ENCODE data around the gene SKI.

The SKI gene

DNA sequence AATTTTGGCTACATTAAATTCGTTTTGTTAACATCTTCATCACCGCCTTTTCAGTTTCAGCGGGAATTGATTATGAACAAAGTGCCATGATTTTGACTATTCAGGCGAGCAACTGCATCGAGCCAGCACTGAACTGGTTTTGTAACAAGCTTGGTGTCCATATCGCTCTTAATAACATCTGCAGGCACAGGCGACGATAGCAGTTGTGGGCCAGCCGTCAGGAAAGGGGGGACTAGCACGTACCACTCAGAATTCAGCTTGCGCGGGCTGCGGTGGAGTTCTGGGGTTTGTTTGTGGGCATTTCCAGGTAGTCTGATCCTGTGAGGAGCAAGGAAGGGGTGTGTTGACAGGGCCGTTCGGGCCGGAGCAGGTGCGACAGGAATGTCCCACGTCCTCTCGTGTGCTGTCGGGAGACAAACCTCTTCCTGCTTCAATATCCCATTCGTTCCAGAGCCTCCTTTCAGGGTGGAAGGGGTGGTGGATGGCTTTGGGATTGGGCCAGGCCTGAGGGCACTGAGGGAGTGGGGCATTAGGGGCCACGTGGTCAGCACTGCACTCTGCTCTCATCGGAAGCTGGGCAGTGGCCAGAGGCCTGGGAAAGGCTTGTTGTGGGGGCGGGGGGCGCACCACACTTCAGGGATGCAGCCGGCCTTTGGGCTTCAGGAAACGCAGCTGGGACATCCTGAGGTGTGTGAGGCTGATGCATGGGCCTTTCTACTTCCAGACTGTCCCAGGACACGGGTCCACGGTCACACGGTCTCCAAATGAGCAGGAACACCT, 39.1 kb downstream of the SKI start:
- FAIRE-seq: no peak

GRCh38 chr1:2267862-2268261, 39.7 kb downstream of the SKI start:
- FAIRE-seq: no peak

DNA sequence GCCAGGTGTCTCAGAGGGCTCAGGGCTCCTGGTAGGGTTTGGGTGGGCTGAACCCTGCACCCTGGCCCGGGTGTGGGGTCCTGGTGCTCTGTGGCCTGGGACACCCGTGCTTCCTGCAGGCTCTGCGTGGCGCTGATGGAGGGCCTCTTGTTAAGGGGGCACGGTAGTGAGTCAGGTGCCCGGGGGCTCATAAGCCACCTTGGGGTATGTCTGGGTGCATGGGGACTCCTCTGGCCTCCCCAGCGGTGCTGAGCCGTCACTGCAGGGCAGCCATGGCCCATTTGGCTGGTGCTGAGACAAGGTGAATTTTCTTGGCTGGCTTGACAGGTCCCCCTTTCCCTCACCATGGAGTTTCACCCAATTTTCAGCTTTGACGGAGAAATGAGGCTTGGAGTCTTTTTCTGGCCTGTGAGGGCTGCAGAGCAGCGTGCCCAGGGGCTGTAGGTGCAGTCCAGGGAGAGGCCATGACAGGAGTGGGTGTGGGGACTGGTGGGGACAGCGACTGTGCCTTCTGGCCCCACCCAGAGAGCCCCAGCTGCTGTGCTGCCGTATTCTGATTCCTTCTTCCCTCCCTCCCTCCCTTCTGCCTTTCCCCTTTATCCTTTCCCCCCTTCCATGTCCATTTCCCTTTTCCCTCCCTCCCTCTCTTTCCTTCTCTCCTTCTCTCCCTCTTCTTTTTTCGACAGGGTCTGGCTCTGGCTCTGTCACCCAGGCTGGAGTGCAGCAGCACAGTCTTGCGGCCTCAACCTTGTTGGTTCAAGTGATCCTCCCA, 40.4 kb downstream of the SKI start:
- FAIRE-seq: no peak

- no peak for FAIRE-seq
Observed at GRCh38 chr1:2269193-2269921, 41.2 kb downstream of the SKI start.

- no peak for FAIRE-seq
Observed at GRCh38 chr1:2269922-2270259, 41.8 kb downstream of the SKI start.

DNA sequence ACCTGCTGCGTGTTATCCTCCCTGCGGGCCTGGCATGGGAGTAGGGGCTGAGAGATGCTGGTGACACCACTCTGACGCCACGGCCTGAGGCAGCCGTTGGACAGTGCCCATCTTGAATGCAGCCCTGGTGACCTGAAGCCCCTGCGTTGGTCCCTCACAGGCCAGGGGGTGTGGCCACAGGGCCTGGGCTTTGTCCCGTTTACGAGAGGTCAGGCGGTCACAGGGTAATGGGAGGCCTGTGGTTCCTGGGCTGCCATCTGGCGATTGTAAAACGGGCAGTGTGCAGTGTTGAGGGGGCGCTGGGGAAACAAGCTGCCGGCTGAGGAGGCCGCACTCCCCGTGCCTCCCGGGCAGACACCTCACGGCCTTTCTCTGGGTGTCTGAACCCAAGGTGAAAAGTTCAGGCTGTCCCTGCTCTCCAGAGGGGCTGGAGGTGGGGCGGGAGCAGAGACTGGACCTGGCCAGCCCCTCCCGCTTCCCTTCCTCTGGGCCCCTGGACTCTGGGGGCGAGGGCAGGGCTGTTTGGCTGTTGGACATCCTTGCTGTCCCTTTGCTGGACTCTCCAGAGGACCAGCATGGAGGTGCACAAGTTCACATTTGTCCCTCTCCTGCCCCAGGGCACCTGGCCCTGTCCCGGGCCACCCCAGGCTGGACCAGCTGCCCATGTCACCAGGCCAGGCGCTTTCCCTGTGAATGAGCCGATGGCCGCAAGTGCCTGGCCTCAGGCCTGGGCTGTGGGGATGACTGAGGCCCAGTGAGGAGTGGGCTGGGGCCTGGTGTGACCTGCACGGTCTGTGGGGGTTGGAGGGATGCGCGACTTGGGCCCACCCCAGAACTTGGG, 42.4 kb downstream of the SKI start:
- FAIRE-seq: no peak

DNA sequence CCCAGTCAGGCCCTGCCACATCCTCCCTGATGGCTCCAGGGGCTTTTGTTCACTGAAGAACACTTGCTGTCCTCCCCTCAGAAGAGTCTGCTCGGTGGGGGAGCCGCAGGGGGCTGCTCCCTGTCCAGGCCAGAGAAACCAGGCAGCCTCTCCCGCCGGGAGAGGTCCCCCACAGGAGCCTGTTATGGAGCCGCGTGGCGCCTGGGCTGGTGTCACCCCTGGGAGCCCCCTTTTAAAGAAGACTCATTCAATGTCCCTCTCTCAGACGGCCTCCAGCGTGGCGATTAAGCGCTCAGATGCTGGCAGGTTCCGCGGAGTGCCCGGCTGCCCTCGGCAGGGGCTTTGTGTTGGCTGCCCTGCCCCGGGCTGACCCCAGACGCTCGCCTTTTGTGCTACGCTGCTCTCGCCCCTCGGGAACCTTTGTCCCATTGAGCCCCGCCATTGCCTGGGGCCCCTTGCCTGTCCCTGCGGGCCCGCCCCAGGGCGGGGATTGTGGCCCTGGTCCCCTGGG, 43.1 kb downstream of the SKI start:
- no peak for FAIRE-seq

DNA sequence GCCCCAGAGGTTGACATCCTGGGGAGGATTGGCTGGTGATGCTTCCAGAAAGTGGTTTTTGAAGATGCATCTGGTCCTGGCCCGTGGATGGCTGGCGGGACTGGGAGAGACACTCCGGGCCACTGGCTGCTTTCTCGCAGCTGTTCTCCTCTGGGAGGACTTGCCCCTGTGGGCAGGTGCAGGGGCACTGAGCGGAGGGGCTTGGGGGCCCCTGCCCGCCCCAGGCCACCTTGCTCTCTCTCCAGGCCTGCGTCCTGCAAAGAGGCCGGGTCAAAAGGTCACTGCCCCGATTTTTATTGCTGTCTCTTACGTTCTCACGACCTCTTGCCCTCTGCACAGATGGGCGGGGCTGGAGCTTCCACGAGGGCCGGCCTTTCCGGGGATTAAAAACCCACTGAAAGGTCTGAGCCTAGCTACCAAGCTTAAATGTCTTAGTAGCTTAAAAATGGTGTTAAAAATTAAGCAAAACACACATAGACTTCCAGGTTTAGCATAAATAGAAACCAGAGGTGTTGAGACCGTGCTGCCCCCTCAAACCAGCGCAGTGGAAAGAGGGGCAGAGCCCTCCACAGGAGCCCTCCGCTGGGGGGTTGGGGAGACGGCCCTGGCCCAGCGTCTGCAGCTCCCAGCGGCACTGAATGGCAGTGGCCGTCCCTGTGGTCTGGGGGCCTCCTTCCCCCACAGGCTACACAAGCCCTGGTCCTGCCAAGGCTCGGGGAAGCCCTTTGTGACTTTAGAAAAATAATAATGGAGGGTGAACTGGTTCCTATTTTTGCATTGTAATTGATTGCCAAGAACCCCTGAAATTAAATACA, 43.9 kb downstream of the SKI start:
- FAIRE-seq: no peak

DNA sequence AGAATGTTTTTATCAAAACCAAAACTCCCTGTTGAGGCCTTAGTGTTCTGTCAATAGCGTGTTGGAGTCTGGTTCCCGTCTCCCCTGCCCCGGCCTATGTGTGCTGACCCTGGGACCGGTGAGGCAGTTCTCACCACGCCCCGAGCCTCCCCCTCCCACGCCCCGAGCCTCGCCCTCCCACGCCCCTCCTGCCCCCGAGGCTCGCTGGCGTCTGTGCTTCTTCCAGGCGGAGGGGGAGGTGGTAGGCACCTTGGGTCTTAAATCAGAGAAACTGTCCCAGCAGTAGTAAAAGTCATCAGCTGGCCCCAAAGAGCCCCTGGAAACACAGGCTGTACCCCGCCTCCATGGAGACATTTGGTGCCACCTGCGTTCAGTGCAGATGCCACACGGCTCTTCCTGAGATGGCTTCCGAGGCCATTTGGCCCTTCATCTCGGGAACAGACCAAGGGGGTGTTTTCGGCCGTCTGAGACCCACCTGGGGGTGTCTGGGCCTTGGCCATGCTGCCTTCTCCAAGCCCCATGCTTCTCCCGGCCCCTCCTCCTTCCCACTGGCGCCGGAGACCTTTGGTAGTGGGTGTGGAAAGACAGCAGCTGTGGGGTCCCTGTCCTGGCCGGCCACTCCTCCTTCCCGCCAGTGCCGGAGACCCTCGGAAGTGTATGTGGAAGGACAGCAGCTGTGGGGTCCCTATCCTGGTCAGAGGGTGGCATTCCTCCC, 44.7 kb downstream of the SKI start:
- FAIRE-seq: no peak

DNA sequence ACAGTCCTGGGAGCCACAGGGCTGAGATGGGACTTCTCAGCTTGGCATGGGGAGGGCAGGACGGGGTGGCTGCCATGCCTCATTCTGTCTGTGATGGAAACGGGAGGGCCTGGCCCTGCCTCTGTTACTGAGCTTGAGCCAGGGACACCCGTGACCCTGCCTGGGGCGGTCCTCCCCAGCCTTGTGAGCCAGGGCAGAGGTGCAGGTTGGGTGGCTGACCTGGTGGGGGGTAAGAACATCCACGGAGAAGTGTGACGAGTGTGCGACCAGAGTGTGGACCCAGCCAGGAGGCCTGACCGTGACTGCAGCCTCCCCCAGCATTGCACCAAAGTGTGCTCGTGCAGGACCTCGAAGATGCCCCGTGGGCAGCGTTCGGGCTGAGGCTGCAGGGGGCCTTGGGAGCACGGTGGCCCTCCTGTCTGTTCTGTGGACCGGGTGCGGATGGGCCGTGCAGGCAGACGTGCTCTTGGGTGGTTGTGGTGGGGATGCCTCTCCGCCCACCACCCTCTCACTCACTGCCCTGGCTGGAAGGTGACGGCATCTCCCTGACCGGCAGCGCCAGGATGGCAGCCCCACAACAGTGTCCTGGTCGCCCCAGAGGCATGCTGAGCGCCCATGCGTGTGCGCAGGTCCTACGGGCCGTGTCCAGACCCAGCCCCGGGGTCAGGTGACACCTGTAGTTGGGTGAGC, 45.4 kb downstream of the SKI start:
- FAIRE-seq: no peak

- FAIRE-seq: no peak
Observed at GRCh38 chr1:2274231-2274928, 46.3 kb downstream of the SKI start.

- no peak for FAIRE-seq
Observed at GRCh38 chr1:2274929-2275475, 46.9 kb downstream of the SKI start.

DNA sequence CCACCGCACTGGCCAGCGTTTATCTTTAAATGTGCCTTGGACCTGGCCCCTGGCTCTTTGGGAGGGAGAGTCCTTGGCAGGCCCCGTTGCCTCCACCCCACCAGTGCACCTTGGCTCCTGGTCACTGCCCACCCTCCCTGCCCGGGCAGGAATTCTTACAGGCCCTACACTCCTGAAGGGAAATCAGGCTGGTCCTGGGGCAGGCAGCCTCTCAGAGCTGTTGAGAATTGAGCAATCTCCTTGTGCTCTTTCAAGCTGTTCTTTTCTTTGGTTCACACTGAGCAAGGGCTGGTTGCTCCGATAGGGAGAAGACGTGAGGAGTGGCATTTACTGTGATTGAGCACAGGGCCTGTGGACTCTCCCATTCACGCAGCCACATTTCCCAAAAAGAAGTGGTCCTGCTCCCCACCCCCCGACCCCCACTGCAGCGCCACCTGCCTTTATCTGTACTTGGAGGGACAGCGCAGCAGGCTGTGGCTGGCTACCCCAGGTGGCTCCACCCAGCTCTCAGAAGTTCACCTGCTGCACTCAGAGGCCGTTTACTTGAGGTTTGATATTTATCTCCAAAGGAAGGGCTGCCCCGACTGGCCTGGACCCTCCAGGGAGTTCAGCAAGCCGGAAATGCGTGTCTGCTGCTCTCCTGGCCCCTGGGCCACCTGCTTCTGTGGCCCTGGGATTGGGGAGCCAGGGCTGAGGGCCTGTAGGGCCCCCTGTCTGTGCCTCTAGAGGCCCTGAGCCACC, 47.8 kb downstream of the SKI start:
- FAIRE-seq: no peak

DNA sequence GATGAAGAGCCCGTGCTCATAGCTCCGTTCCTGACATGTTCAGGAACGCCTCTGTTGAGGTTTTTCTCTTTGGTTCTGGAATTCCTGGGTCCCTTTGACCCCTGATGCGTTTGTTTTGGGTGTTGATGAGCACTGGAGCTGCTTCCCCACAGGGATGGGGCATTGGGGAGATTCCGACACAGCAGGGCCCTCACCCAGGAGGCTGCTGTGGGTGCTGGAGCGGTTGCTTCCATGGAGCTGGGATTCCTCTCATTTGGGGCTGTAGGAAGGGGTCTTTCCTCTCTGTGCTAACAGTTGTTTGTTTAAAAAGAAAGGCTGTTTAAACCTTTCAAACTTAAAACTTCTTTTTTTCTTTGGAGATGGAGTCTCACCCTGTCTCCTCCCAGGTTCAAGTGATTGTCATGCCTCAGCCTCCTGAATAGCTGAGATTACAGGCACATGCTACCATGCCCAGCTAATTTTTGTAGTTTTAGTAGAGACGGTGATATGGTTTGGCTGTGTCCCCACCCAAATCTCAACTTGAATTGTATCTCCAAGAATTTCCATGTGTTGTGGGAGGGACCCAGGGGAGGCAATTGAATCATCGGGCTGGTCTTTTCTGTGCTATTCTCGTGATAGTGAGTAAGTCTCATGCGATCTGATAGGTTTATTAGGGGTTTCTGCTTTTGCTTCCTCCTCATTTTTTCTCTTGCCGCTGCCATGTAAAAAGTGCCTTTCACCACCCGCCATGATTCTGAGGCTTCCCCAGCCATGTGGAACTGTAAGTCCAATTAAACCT, 48.9 kb downstream of the SKI start:
- FAIRE-seq: no peak

DNA sequence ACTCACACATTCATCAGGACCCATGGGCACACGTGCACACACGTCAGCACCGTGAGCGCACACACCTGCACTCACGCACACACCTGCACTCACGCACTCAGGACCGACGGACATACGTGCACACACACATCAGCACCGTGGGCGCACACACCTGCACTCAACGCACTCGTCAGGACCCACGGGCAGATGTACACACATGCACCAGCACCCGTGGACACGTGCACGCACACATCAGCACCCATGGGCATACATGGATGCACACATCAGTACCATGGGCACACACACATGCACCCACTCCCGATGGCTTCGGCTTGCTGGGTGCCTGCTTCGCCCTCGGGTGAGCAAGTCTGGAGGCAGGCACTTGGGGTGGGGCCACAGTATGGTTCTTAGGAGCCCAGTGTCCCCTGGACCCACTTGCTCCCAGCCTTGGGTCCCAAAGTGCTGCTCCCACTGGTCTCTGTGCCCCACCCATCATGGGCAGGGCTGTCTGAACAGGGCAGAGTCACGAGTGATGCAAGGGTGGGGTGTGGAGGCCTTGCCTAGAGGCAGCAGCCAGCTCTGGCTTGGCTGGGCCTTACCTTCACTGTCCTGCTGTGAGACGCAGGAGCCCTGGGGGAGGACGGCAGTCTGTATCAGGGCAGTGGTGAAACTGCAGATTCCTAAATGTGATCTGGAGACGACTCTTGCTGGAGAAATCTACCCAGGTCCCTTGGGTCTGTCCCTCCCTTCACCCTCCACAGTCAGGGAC, 49.8 kb downstream of the SKI start:
- no peak for FAIRE-seq

DNA sequence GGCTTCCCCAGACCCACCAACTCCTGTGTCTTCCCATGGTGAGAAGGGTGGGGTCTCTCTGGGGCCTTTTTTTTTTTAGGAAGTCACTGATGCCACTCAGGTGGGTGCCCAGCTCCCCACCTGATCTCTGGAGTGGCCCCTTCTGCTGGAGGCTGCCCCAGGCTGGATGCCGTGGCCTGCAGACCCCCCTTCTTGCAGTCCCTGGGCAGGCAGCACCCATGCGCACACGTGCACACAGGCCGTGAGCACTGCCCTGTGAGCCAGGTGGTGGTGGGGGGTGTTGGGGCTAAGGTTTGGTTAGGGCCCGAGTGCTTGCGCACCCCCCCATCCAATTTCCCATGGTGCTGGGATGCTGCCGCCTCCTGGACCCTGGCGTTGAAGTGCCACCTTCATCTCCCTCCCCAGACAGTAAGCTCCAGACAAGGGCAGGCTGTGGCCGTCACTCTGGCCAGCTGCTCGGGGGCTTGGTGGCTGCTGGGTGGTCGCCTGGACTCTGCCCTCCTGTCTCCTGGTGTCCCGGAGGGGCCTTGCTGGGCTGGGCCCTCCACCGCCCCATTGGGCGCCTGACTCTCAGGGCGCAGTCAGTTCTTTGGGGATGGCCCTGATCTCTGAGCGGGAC, 50.6 kb downstream of the SKI start:
- no peak for FAIRE-seq

DNA sequence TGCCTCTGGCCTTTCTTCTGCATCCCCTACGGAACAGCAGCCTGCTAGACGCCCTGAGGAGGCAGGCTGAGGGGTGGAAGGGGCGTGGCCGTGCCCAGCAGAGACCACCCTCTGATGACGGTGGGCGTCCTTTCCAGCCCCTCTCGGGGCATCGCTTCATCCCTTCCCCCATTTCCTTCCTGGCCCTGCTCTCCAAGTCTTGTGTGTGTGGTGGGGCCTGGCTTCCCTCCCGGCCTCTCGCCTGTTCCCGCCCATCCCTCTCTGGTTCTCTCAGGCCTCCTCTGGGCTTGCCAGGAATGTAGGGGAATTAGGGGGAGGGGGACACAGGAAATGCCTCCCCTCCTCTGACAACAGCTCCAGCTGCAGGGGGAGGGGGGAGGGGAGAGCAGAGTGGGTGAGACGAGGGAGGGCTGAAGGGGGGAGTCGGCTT, 51.1 kb downstream of the SKI start:
- no peak for FAIRE-seq
